ENCODE data around the gene KRT34. TPM values are rescaled to one million over a fixed set of nuclear protein-coding genes. Genes with fewer than 3 reads are reported as not detected.

KRT34 gene
- 0.29 to 0.53 TPM (median 0.49 TPM) in 5 replicates for total RNA-seq (2022; extraction: Qiagen RNA extraction; ENCODE audit: low read depth)

GRCh38 chr17:41381943-41382342 lies at the start of gene KRT34:
KRT34 (minus strand) TSS chr17:41382306; CDS start chr17:41382246, 60 bp downstream.

DNA sequence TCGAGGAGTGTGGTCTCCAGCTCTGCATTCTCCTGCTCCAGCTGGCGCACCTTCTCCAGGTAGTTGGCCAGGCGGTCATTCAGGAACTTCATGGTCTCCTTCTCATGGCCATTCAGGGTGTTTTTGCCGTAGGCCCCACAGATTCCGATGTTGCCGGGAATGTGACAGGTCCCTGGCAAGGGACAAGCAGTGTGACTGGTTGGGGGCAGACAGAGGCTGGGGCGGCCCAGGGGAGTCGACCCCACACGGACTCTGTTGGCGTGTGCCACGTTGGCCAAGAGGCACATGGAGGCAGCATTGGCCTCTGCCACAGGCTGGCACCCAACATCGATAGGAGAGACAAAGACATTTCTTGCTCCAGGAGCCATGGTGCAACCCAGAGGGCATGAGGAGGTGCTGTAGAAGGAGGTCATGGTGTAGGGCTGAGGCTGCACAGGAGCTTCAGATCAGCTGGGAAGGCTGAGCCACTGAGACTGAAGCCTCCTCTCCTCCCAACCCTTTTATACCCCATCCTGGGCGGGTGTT lies 42.1 kb upstream of the KRT34 start, which contains the start of gene KRT37:
TSS of gene KRT37 (minus strand) at position 475 of the 525 bp plus-strand sequence. CDS start at position 413, 62 bp downstream.

DNA sequence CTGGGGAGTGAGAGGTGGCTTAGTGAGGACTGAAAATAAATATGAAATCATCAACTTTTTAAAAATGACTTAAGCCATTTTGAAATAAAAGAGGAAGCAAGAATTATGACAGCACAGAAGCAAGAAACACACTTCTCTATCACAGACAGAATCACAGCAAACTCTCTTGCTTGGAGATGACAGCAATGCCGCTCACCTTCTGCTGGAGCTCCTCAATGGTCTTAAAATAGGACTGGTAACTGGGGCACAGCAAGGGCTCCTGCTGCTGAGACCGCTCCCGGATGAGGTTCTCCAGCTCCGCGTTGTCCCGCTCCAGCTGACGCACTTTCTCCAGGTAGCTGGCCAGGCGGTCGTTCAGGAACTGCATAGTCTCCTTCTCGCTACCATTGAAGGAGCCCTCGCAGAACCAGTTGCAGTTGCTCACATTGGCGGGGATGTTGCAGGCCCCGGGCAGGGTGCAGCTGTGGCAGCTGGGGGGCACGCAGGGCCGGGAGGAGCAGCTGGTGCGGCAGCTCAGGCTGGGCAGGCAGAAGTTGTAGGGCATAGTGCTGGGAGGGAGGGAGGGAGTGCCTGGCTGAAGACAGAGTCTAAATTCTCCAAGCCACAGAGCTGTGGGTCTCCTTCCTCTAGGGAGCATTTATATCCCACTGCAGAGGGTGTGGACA lies 15.0 kb upstream of the KRT34 start, which contains the start of gene KRT31:
TSS of gene KRT31 (minus strand) at position 613 of the 665 bp plus-strand sequence. CDS start at position 544, 69 bp downstream.

GRCh38 chr17:41369713-41370112 lies 12.4 kb downstream of the KRT34 start, which contains the start of gene KRT33B:
KRT33B (minus strand) TSS chr17:41369813; CDS start chr17:41369750, 63 bp downstream.

GRCh38 chr17:41350381-41350878 lies 31.7 kb downstream of the KRT34 start, which contains the start of gene KRT33A:
KRT33A (minus strand) TSS chr17:41350828; CDS start chr17:41350767, 61 bp downstream.

Other genes starting within 250 kb of the KRT34 start
- not detected in 5 replicates for gene KRTAP4-6, start 241.8 kb downstream of the KRT34 start, total RNA-seq (2022; extraction: Qiagen RNA extraction; ENCODE audit: low read depth)
- gene KRTAP4-5, start 232.5 kb downstream of the KRT34 start, total RNA-seq (2022; extraction: Qiagen RNA extraction; ENCODE audit: low read depth), result not detected in 5 replicates
- gene KRTAP4-4, start 221.6 kb downstream of the KRT34 start, total RNA-seq (2022; extraction: Qiagen RNA extraction; ENCODE audit: low read depth), result not detected in 5 replicates
- gene KRTAP4-3, start 214.1 kb downstream of the KRT34 start, total RNA-seq (2022; extraction: Qiagen RNA extraction; ENCODE audit: low read depth), result not detected in 5 replicates
- gene KRTAP4-2, start 204.1 kb downstream of the KRT34 start, total RNA-seq (2022; extraction: Qiagen RNA extraction; ENCODE audit: low read depth), result not detected in 5 replicates
- gene KRTAP4-1, start 197.4 kb downstream of the KRT34 start, total RNA-seq (2022; extraction: Qiagen RNA extraction; ENCODE audit: low read depth), result 0.15 to 0.30 TPM (median 0.20 TPM) in 4 of 5 replicates, not detected in the other
- not detected in 5 replicates for gene KRTAP9-1, start 192.4 kb downstream of the KRT34 start, total RNA-seq (2022; extraction: Qiagen RNA extraction; ENCODE audit: low read depth)
- not detected in 5 replicates for gene KRTAP9-2, start 155.7 kb downstream of the KRT34 start, total RNA-seq (2022; extraction: Qiagen RNA extraction; ENCODE audit: low read depth)
- gene KRTAP9-3, start 149.9 kb downstream of the KRT34 start, total RNA-seq (2022; extraction: Qiagen RNA extraction; ENCODE audit: low read depth), result not detected in 5 replicates
- gene KRTAP9-8, start 144.3 kb downstream of the KRT34 start, total RNA-seq (2022; extraction: Qiagen RNA extraction; ENCODE audit: low read depth), result not detected in 5 replicates
- not detected in 5 replicates for gene KRTAP9-4, start 132.6 kb downstream of the KRT34 start, total RNA-seq (2022; extraction: Qiagen RNA extraction; ENCODE audit: low read depth)
- not detected in 5 replicates for gene KRTAP9-9, start 126.9 kb downstream of the KRT34 start, total RNA-seq (2022; extraction: Qiagen RNA extraction; ENCODE audit: low read depth)
- not detected in 5 replicates for gene KRTAP9-6, start 116.9 kb downstream of the KRT34 start, total RNA-seq (2022; extraction: Qiagen RNA extraction; ENCODE audit: low read depth)
- gene KRTAP9-7, start 106.6 kb downstream of the KRT34 start, total RNA-seq (2022; extraction: Qiagen RNA extraction; ENCODE audit: low read depth), result not detected in 5 replicates
- not detected in 5 replicates for gene KRTAP29-1, start 79.5 kb downstream of the KRT34 start, total RNA-seq (2022; extraction: Qiagen RNA extraction; ENCODE audit: low read depth)
- not detected in 5 replicates for gene KRTAP16-1, start 73.0 kb downstream of the KRT34 start, total RNA-seq (2022; extraction: Qiagen RNA extraction; ENCODE audit: low read depth)
- gene KRTAP17-1, start 66.6 kb downstream of the KRT34 start, total RNA-seq (2022; extraction: Qiagen RNA extraction; ENCODE audit: low read depth), result not detected in 5 replicates
- gene KRT33A, start 31.5 kb downstream of the KRT34 start, total RNA-seq (2022; extraction: Qiagen RNA extraction; ENCODE audit: low read depth), result not detected in 5 replicates
- 0.07 to 0.28 TPM (median 0.15 TPM) in 3 of 5 replicates, not detected in the others for gene KRT33B, start 12.5 kb downstream of the KRT34 start, total RNA-seq (2022; extraction: Qiagen RNA extraction; ENCODE audit: low read depth)
- not detected in 5 replicates for gene KRT31, start 15.3 kb upstream of the KRT34 start, total RNA-seq (2022; extraction: Qiagen RNA extraction; ENCODE audit: low read depth)
- not detected in 5 replicates for gene KRT37, start 42.3 kb upstream of the KRT34 start, total RNA-seq (2022; extraction: Qiagen RNA extraction; ENCODE audit: low read depth)
- not detected in 5 replicates for gene KRT38, start 58.7 kb upstream of the KRT34 start, total RNA-seq (2022; extraction: Qiagen RNA extraction; ENCODE audit: low read depth)
- not detected in 5 replicates for gene KRT32, start 85.1 kb upstream of the KRT34 start, total RNA-seq (2022; extraction: Qiagen RNA extraction; ENCODE audit: low read depth)
- gene KRT35, start 98.8 kb upstream of the KRT34 start, total RNA-seq (2022; extraction: Qiagen RNA extraction; ENCODE audit: low read depth), result not detected in 5 replicates
- gene KRT36, start 107.6 kb upstream of the KRT34 start, total RNA-seq (2022; extraction: Qiagen RNA extraction; ENCODE audit: low read depth), result not detected in 5 replicates
- 0.08 to 0.19 TPM (median 0.16 TPM) in 4 of 5 replicates, not detected in the other for gene KRT13, start 123.3 kb upstream of the KRT34 start, total RNA-seq (2022; extraction: Qiagen RNA extraction; ENCODE audit: low read depth)
- gene KRT15, start 136.6 kb upstream of the KRT34 start, total RNA-seq (2022; extraction: Qiagen RNA extraction; ENCODE audit: low read depth), result 2.6 to 6.5 TPM (median 5.1 TPM) in 5 replicates
- gene KRT19, start 146.0 kb upstream of the KRT34 start, total RNA-seq (2022; extraction: Qiagen RNA extraction; ENCODE audit: low read depth), result 41.3 to 68.5 TPM (median 54.7 TPM) in 5 replicates
- gene KRT9, start 189.8 kb upstream of the KRT34 start, total RNA-seq (2022; extraction: Qiagen RNA extraction; ENCODE audit: low read depth), result not detected in 5 replicates
- 0.08 to 0.36 TPM (median 0.15 TPM) in 4 of 5 replicates, not detected in the other for gene KRT14, start 204.6 kb upstream of the KRT34 start, total RNA-seq (2022; extraction: Qiagen RNA extraction; ENCODE audit: low read depth)
- gene KRT16, start 230.5 kb upstream of the KRT34 start, total RNA-seq (2022; extraction: Qiagen RNA extraction; ENCODE audit: low read depth), result 0.27 to 0.88 TPM (median 0.77 TPM) in 5 replicates
- 0.81 to 1.3 TPM (median 0.97 TPM) in 5 replicates for gene KRT17, start 242.3 kb upstream of the KRT34 start, total RNA-seq (2022; extraction: Qiagen RNA extraction; ENCODE audit: low read depth)

Measured in A549 treated with DMSO at 1 μM for 4 hours (cell line).